ENCODE results near the gene KLHL29. TPM values are rescaled to one million over a fixed set of nuclear protein-coding genes. Genes with fewer than 3 reads are reported as not detected.

The KLHL29 gene
- total RNA-seq, 1 donor from 2014 or later: 5.5 TPM

DNA sequence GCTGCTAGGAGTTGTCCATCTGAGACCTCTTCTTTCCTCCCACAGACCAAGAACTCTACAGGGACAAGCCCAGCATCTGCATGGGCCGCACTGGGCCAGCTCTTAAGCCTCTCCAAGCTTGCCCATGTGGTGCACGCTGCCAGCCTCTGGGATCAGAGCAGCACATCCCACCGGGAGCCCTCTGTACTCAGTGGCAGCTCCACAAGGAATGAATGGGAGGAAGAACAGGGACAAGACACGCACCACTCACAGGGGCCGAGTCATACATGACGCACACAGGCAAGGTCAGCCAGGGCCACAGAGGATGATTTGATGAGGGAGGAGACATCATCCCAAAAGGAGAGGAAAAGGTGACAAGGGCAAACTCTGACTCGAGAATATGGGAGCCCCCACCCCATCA lies 268.3 kb downstream of the KLHL29 start:
- Mint-ChIP-seq H3K36me3 (ENCODE audit: low read depth, unreplicated experiment) (no peaks in the 10 kb centered on the region), H3K27ac (ENCODE audit: unreplicated experiment) (no peak overlapping the region), H3K4me3 (ENCODE audit: unreplicated experiment) (no peak overlapping the region), H3K9me3 (ENCODE audit: unreplicated experiment) (no peaks in the 10 kb centered on the region), H3K4me1 (ENCODE audit: low read depth, unreplicated experiment) (peaks cover 18% of the 10 kb centered on the region), H3K27me3 (ENCODE audit: low read depth, unreplicated experiment) (peaks cover 43% of the 10 kb centered on the region)
- no peaks in the 10 kb centered on the region for H4K20me1 ChIP-seq (ENCODE audit: insufficient read depth, low read length)
- no peak overlapping the region for H3K4me2 ChIP-seq (ENCODE audit: low read length)
- peaks cover 17% of the 10 kb centered on the region for H3K4me1 ChIP-seq (ENCODE audit: insufficient read depth, low read length)
- H3K27ac ChIP-seq (ENCODE audit: low read depth, low read length): no peak overlapping the region
- no peaks in the 10 kb centered on the region for H3K9me3 ChIP-seq (ENCODE audit: insufficient read depth, low read depth, low read length)
- H2AFZ ChIP-seq (ENCODE audit: low read depth, low read length): no peak overlapping the region
- DNase-seq (ENCODE audit: low read depth) (no peak), FAIRE-seq (no peak)
- H3K27me3 ChIP-seq (ENCODE audit: insufficient read depth, low read length): peaks cover 3% of the 10 kb centered on the region
- H3K36me3 ChIP-seq (ENCODE audit: insufficient read depth, low read length): no peaks in the 10 kb centered on the region
- H3K4me3 ChIP-seq (ENCODE audit: insufficient read depth, low read depth, low read length): no peak overlapping the region
- TF ChIP-seq CTCF (IDR thresholded peaks at IDR 0.05; ENCODE audit: insufficient read depth, low read depth, low read length) (no peak), EZH2 (IDR thresholded peaks at IDR 0.05; ENCODE audit: insufficient read depth, low read length) (no peak)
- H3K79me2 ChIP-seq (ENCODE audit: insufficient read depth, low read length): no peaks in the 10 kb centered on the region
- no peak overlapping the region for H3K9ac ChIP-seq (ENCODE audit: low read length)

- H3K27me3 ChIP-seq (ENCODE audit: insufficient read depth, low read length): peaks cover 3% of the 10 kb centered on the region
- no peaks in the 10 kb centered on the region for H3K9me3 ChIP-seq (ENCODE audit: insufficient read depth, low read depth, low read length)
- H3K4me3 ChIP-seq (ENCODE audit: insufficient read depth, low read depth, low read length): no peak overlapping the region
- no peak for TF ChIP-seq CTCF (IDR thresholded peaks at IDR 0.05; ENCODE audit: insufficient read depth, low read depth, low read length)
- no peak for TF ChIP-seq EZH2 (IDR thresholded peaks at IDR 0.05; ENCODE audit: insufficient read depth, low read length)
- no peak overlapping the region for H3K4me2 ChIP-seq (ENCODE audit: low read length)
- no peak overlapping the region for H3K9ac ChIP-seq (ENCODE audit: low read length)
- H3K4me1 ChIP-seq (ENCODE audit: insufficient read depth, low read length): peaks cover 16% of the 10 kb centered on the region
- no peak overlapping the region for H3K27ac ChIP-seq (ENCODE audit: low read depth, low read length)
- Mint-ChIP-seq H3K36me3 (ENCODE audit: low read depth, unreplicated experiment) (peaks cover 3% of the 10 kb centered on the region), H3K4me3 (ENCODE audit: unreplicated experiment) (no peak overlapping the region), H3K27ac (ENCODE audit: unreplicated experiment) (no peak overlapping the region), H3K9me3 (ENCODE audit: unreplicated experiment) (no peaks in the 10 kb centered on the region), H3K4me1 (ENCODE audit: low read depth, unreplicated experiment) (peaks cover 21% of the 10 kb centered on the region), H3K27me3 (ENCODE audit: low read depth, unreplicated experiment) (peaks cover 48% of the 10 kb centered on the region)
- no peak overlapping the region for H2AFZ ChIP-seq (ENCODE audit: low read depth, low read length)
- H3K79me2 ChIP-seq (ENCODE audit: insufficient read depth, low read length): no peaks in the 10 kb centered on the region
- no peaks in the 10 kb centered on the region for H4K20me1 ChIP-seq (ENCODE audit: insufficient read depth, low read length)
- DNase-seq (ENCODE audit: low read depth) (no peak), FAIRE-seq (no peak)
- H3K36me3 ChIP-seq (ENCODE audit: insufficient read depth, low read length): no peaks in the 10 kb centered on the region
These were observed 269.8 kb downstream of the KLHL29 start for GRCh38 chr2:23654756-23655155.

- Histone ChIP-seq H3K4me3 (ENCODE audit: insufficient read depth, low read depth, low read length) (no peak overlapping the region), H3K9ac (ENCODE audit: low read length) (no peak overlapping the region), H3K27ac (ENCODE audit: low read depth, low read length) (no peak overlapping the region), H3K9me3 (ENCODE audit: insufficient read depth, low read depth, low read length) (no peaks in the 10 kb centered on the region), H3K27me3 (ENCODE audit: insufficient read depth, low read length) (peaks cover 3% of the 10 kb centered on the region), H3K79me2 (ENCODE audit: insufficient read depth, low read length) (no peaks in the 10 kb centered on the region), H3K4me2 (ENCODE audit: low read length) (no peak overlapping the region), H4K20me1 (ENCODE audit: insufficient read depth, low read length) (no peaks in the 10 kb centered on the region), H3K4me1 (ENCODE audit: insufficient read depth, low read length) (peaks cover 4% of the 10 kb centered on the region), H2AFZ (ENCODE audit: low read depth, low read length) (no peak overlapping the region), H3K36me3 (ENCODE audit: insufficient read depth, low read length) (no peaks in the 10 kb centered on the region)
- TF ChIP-seq EZH2 (IDR thresholded peaks at IDR 0.05; ENCODE audit: insufficient read depth, low read length) (no peak), CTCF (IDR thresholded peaks at IDR 0.05; ENCODE audit: insufficient read depth, low read depth, low read length) (no peak)
- Mint-ChIP-seq H3K9me3 (ENCODE audit: unreplicated experiment) (no peaks in the 10 kb centered on the region), H3K4me1 (ENCODE audit: low read depth, unreplicated experiment) (peaks cover 12% of the 10 kb centered on the region), H3K27ac (ENCODE audit: unreplicated experiment) (no peak overlapping the region), H3K4me3 (ENCODE audit: unreplicated experiment) (no peak overlapping the region), H3K27me3 (ENCODE audit: low read depth, unreplicated experiment) (peaks cover 54% of the 10 kb centered on the region), H3K36me3 (ENCODE audit: low read depth, unreplicated experiment) (peaks cover 6% of the 10 kb centered on the region)
- FAIRE-seq: no peak
- no peak for DNase-seq (ENCODE audit: low read depth)
These were observed 271.1 kb downstream of the KLHL29 start for GRCh38 chr2:23655934-23656596.
